Uterus (tissue), 2 donors: ENCODE results near the gene DYNLT2.

Source experiments
- POLR2A ChIP-seq, 2 donors: fragments of 450-650 bp; IDR thresholded peaks; one replicate each; pipeline ENCODE4 v1.6.1; 2016; ENCODE audit warnings: antibody characterized with exemption in 2 of 2, mild to moderate bottlenecking in 1 of 2, moderate library complexity in 1 of 2
- TF ChIP-seq, protein P1 (sequence below), 4 experiments: fragments of 200-600 bp in 2 of 4; fragments of 450-650 bp in 2 of 4; sonication (generic) in 2 of 4; IDR thresholded peaks; one replicate each; pipeline ENCODE4 v1.5.1; 2016 to 2019; ENCODE audit warnings: antibody characterized with exemption in 4 of 4, mild to moderate bottlenecking in 2 of 4, moderate library complexity in 1 of 4

- TF ChIP-seq, protein P1, sequence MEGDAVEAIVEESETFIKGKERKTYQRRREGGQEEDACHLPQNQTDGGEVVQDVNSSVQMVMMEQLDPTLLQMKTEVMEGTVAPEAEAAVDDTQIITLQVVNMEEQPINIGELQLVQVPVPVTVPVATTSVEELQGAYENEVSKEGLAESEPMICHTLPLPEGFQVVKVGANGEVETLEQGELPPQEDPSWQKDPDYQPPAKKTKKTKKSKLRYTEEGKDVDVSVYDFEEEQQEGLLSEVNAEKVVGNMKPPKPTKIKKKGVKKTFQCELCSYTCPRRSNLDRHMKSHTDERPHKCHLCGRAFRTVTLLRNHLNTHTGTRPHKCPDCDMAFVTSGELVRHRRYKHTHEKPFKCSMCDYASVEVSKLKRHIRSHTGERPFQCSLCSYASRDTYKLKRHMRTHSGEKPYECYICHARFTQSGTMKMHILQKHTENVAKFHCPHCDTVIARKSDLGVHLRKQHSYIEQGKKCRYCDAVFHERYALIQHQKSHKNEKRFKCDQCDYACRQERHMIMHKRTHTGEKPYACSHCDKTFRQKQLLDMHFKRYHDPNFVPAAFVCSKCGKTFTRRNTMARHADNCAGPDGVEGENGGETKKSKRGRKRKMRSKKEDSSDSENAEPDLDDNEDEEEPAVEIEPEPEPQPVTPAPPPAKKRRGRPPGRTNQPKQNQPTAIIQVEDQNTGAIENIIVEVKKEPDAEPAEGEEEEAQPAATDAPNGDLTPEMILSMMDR (IDR thresholded peaks at IDR 0.05), result no peak
- no peak for TF ChIP-seq POLR2A (IDR thresholded peaks at IDR 0.05)
Observed at GRCh38 chr6:169779896-169780295, 28.5 kb upstream of the DYNLT2 start.
